ENCODE measurements around the gene SPTBN1.
"Not testable (repeated sequence)": the region's sequence is repeated elsewhere in the genome, so short reads cannot be mapped to it uniquely, and the experiment has no call there.

SPTBN1 gene

DNA sequence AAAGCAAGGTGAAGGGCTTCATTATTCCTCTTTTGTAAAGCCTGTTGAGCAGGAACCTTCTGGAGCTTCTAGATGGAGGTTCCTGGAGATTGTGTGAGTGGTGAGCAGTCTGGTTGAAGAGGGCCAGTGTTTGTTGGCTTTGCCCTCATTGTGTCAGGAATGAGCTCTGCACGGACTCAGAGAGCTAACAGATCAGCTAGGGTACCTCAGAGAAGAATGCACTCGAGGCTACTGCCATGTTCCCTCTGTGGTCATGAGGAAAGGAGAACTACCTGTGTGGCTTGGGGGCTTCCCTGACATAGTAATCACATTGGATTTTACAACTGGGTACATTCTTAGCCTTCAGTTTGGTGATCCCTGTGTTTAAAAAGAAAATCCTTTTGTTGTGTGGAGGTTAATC, 46.6 kb downstream of the SPTBN1 start:
- DNase-seq (ENCODE audit: low spot score) = no peak

DNA sequence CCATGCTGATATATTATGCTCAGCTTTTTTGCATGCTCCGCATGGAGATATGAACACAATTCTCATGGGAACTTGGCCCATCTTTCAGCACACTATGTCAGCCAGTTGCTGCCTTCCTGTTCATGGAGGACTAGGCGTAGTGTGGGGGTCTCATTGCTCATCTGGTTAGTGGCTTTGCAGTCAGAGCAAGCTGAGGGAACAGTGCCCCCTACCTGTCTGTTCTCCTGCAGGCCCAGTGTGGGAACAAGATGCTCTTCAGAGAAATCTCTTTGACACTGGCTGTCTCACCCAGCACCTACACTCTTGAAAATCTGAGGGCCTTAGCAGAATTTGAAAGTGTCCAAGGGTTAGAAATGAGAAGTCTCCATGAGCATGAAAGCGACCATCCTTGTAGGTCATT, 47.1 kb downstream of the SPTBN1 start:
- DNase-seq (ENCODE audit: low spot score) = no peak

GRCh38 chr2:54503828-54504227, 47.7 kb downstream of the SPTBN1 start:
- DNase-seq (ENCODE audit: low spot score) = no peak

GRCh38 chr2:54504866-54505265, 48.7 kb downstream of the SPTBN1 start:
- no peak for DNase-seq (ENCODE audit: low spot score)

DNA sequence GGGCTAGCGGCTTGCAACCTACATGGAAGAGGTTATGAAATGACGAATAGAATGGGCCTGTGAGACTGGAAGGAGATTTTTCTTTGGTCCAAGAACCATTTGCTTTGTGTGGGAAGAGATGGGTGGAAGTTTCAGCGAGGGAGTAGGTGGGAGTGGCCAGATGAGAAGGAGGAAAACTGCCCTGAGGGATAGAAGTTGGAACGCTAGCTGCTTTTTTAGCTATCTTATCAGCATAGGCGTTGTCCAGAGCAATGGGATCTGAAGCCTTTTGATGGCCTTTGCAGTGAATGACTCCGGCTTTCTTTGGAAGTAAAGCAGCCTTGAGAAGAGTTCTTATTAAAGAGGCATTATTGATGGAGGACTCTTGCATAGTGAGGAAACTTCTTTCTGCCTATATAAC, 52.4 kb downstream of the SPTBN1 start:
- no peak for DNase-seq (ENCODE audit: low spot score)

DNA sequence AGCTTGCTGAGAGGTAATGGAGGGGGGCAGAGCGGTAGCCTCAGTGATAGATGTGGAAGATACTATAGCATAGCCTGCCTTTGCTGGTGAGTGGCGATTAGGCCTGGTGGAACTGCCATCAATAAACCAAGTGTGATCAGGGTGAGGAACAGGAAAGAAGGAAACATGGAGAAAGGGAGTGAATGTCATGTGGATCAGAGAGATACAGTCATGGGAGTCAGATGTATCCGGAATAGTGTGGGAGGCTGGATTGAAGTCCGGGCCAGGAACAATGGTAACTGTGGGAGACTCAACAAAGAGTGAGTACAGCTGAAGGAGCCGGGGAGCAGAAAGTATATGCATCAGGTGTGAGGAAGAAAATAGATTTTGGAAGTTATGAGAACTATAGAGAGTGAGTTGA, 52.9 kb downstream of the SPTBN1 start:
- not testable (repeated sequence) for DNase-seq (ENCODE audit: low spot score)

- DNase-seq (ENCODE audit: low spot score) = no peak
Observed at GRCh38 chr2:54510916-54511315, 54.8 kb downstream of the SPTBN1 start.

GRCh38 chr2:54512183-54512582, 56.1 kb downstream of the SPTBN1 start:
- DNase-seq (ENCODE audit: low spot score) = no peak

DNA sequence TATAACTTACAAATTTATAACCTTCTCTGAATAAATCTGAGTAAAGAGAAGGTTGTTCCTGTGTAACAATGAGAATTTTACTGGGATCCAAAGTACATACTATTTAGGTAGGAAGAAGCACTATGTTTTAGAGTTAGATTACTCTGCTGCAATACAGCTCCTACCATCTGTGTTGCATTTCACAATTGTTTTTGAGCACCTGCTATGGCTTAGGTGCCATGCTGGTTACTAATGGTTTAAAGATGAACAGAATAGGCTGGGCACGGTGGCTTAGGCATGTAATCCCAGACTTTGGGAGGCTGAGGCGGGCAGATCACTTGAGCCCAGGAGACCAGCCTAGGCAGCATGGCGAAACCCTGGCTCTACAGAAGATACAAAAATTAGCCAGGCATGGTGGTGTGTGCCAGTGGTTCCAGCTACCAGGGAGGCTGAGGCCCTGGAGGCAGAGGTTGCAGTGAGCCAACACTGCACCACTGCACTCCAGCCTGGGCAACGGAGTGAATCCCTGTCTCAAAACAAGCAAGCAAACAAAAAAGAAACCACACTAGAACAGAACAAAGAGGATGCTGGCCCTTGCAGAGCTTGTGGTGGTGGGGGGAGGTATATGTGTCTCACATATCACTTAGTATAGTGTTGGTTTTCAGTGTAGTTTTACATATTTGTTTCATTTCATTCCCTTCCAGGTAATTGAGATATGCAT, 56.7 kb downstream of the SPTBN1 start:
- no peak for DNase-seq (ENCODE audit: low spot score)

- DNase-seq (ENCODE audit: low spot score) = no peak
Observed at GRCh38 chr2:54513363-54513715, 57.2 kb downstream of the SPTBN1 start.

- no peak for DNase-seq (ENCODE audit: low spot score)
Observed at GRCh38 chr2:54514822-54515569, 58.9 kb downstream of the SPTBN1 start.

GRCh38 chr2:54516842-54517241, 60.7 kb downstream of the SPTBN1 start:
- DNase-seq (ENCODE audit: low spot score) = no peak

DNA sequence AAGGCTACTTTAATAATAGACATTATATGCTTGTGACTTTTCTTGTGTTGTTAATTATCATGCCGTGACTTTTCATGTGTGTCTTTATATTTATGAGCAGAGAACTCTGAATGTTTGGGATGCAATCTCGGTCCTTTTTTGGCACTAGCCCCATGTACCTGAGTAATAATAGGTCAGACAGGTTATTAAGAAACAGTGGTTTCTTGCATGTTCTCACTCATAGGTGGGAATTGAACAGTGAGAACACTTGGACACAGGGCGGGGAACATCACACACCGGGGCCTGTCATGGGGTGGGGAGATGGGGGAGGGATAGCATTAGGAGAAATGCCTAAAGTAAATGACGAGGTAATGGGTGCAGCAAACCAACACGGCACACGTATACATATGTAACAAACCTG, 61.9 kb downstream of the SPTBN1 start:
- DNase-seq (ENCODE audit: low spot score) = not testable (repeated sequence)

DNA sequence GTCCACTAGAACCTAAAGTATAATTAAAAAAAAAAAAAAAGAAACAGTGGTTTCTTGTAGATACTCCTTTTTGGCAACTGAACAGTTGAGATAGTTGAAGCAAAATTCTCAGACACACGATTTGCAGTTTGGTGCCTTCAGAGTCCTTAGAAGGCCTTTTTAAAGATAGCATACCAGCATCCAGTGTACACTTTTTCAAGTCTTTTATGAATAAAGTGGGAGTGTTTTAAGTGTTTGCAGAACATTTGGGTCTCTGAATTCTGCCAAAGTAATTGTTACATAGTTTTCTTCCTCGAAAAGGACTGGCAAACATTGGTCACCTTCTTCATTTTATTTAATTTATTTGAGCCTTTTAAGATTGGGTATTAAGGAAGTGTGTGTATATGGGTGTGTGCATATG, 62.3 kb downstream of the SPTBN1 start:
- DNase-seq (ENCODE audit: low spot score) = no peak

DNA sequence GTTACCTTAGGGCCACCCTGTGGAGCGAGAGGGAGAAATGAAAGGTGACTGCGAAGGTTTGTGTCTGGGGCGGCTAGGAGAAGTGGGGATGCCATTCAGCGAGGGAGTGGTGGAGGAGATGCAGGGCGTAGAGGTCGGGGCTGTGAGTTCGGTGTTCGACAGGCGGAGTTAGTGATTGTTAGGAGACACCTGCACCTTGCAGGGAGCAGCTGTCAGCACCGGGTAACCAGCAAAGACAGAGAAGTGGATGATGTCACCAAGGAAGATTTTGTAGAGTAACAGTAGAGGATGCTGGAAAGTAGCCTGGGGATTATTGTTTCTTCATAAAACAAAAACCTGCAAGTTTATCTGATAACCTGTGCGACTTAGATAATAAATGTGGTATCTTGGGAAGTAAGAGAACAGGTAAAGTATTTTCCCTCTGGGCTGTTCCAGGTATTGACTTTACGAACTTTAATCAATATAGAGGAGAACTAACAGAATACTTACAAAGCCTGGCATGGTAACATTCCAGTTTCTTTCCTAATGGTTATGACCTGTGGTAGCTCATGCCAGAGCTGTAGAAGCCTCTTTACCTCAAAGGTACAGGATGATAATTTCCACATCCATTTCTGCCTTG, 63.8 kb downstream of the SPTBN1 start:
- no peak for DNase-seq (ENCODE audit: low spot score)

GRCh38 chr2:54520687-54521086, 64.6 kb downstream of the SPTBN1 start:
- peak; percentile 26 for DNase-seq (ENCODE audit: low spot score)

- DNase-seq (ENCODE audit: low spot score) = peak; percentile 46
Observed at GRCh38 chr2:54522624-54523281, 66.6 kb downstream of the SPTBN1 start.

- no peak for DNase-seq (ENCODE audit: low spot score)
Observed at GRCh38 chr2:54523324-54523959, 67.3 kb downstream of the SPTBN1 start.

- peak; percentile 13 for DNase-seq (ENCODE audit: low spot score)
Observed at GRCh38 chr2:54524226-54524991, 68.3 kb downstream of the SPTBN1 start.

DNA sequence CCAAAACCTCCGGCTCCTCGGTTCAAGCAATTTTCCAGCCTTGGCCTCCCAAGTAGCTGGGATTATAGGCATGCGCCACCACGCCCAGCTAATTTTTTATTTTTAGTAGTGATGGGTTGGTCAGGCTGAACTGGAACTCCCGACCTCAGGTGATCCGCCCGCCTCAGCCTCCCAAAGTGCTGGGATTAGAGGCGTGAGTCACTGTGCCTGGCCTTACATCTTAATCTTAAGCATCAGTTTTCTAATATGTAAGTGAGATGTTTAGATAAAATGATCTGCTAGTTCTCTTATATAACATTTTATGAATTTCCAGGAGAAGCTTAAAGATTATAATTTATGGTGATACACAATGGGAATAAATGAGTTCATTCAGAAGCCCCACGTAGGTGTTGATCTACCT, 69.2 kb downstream of the SPTBN1 start:
- no peak for DNase-seq (ENCODE audit: low spot score)

DNA sequence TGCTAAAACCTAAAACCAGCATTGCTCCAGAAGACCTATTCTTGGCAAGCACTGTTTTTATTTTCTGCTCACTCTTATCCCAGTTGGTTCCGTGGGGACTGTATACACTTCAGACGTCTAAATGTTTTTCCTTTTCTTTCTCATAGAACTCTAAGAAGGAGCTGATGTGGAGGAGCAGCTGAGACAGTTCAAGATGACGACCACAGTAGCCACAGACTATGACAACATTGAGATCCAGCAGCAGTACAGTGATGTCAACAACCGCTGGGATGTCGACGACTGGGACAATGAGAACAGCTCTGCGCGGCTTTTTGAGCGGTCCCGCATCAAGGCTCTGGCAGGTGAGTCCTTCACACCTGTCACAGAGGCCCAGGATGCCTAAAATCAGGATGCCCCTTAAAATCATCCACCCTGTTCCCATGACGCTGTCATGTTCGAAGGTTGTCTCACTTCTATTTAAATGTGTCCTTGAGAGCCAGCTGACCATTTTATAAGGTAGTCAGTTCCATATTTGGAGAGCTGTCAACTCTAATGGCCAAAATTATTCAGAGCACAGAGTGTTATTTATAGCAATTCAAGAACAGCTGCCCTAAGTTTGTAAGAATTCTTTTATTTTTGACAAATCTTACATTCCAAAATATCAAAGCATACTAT, 70.2 kb downstream of the SPTBN1 start:
- DNase-seq (ENCODE audit: low spot score) = no peak

Measured in RKO (cell line).